Fibroblast of lung (primary cell): Measurements from ENCODE around the gene GRIK4.

Experiments
- EZH2 ChIP-seq: IDR thresholded peaks from 2 replicates; pipeline ENCODE4 v1.5.1; 2012; ENCODE audit warnings: low read length, control low read depth, mild to moderate bottlenecking; ENCODE audit errors: missing control alignments
- TF ChIP-seq, protein P1 (sequence below), 2 donors: IDR thresholded peaks in 1 of 2; conservative IDR thresholded peaks in 1 of 2; 1 replicate in 1 of 2; 2 replicates in 1 of 2; pipeline ENCODE4 v1.5.1; 2011 to 2012; ENCODE audit warnings: low read length in 2 of 2, control low read depth in 1 of 2, inconsistent platforms in 1 of 2, low read depth in 1 of 2, mild to moderate bottlenecking in 1 of 2

DNA sequence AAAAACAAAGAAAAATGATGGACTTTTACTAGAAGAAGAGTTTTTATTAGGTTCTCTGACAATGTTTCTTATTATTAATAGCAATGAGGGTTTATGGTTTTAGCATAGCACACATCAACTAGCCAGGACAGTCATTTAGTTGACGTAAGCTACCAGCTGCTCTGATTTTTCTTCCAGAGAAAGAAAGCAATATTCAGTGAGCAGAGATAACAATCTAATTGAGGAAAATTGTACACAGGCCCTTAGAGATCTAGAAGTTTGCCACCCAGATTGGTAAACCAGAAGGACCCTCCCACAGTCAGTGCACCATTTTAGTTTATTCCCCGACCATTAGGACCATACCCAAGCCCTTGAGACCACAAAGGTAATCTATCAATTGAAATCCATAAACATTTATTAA, 483.6 kb downstream of the GRIK4 start:
- TF ChIP-seq EZH2, result no peak
- TF ChIP-seq, protein P1, sequence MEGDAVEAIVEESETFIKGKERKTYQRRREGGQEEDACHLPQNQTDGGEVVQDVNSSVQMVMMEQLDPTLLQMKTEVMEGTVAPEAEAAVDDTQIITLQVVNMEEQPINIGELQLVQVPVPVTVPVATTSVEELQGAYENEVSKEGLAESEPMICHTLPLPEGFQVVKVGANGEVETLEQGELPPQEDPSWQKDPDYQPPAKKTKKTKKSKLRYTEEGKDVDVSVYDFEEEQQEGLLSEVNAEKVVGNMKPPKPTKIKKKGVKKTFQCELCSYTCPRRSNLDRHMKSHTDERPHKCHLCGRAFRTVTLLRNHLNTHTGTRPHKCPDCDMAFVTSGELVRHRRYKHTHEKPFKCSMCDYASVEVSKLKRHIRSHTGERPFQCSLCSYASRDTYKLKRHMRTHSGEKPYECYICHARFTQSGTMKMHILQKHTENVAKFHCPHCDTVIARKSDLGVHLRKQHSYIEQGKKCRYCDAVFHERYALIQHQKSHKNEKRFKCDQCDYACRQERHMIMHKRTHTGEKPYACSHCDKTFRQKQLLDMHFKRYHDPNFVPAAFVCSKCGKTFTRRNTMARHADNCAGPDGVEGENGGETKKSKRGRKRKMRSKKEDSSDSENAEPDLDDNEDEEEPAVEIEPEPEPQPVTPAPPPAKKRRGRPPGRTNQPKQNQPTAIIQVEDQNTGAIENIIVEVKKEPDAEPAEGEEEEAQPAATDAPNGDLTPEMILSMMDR (conservative IDR thresholded peaks at IDR 0.05 in 1 of 2, IDR thresholded peaks at IDR 0.05 in 1 of 2; ENCODE audit: low read depth in 1 of 2, low read length in 2 of 2), result no peak
